ENCODE data around the gene KPNB1. TPM values are rescaled to one million over a fixed set of nuclear protein-coding genes. Genes with fewer than 3 reads are reported as not detected.
"Not testable (repeated sequence)": the region's sequence is repeated elsewhere in the genome, so short reads cannot be mapped to it uniquely, and the experiment has no call there.

KPNB1 gene
- total RNA-seq, 1 donor from 2014 or later, result 692 TPM

DNA sequence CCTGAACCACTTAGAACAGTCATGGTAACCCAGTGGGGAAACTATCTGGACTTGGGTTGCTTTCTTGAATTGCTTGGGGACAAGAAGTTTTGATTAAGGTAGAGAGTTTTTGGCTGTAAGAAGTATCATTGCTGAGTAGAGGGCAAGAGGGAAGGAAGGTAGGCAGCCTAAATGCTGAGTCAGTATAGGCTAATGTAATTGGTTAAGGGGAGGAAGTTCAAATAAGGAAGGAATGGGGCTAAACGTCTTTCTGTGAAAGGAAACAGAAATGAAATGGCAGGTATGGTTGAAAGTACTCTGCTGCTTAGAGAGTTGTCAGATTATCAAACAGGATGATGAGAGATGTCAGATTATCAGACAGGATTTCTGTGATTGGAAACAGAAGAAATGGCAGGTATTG lies 20.3 kb downstream of the KPNB1 start:
- peak overlapping the region; percentile 42 for H3K27ac Mint-ChIP-seq

DNA sequence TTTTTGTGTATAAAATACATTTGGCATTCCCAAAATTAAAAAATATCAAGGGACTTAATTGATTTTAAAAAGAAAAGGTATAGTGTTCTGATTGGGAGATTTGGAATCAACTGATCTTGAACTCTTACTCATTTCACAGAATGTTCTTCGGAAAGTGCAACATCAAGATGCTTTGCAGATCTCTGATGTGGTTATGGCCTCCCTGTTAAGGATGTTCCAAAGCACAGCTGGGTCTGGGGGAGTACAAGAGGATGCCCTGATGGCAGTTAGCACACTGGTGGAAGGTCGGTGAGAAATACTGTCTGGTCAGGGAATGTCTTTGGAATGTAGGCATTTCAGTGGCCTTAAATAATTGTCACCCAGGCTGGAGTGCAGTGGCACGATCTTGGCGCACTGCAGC lies 24.8 kb downstream of the KPNB1 start:
- H3K27ac Mint-ChIP-seq, result no peak overlapping the region
- intact Hi-C loops (cut with micrococcal nuclease), result no loop called here
- H3K9me3 Mint-ChIP-seq, result no peaks in the 10 kb centered on the region
- DNase-seq (ENCODE audit: low spot score), result no peak
- peaks cover 89% of the 10 kb centered on the region for H3K36me3 Mint-ChIP-seq (ENCODE audit: low read depth)
- no peaks in the 10 kb centered on the region for H3K27me3 Mint-ChIP-seq (ENCODE audit: low read depth)
- peaks cover 26% of the 10 kb centered on the region for H3K4me1 Mint-ChIP-seq (ENCODE audit: low read depth)
- H3K4me3 Mint-ChIP-seq (ENCODE audit: low read depth), result no peak overlapping the region

More for the DNA sequence above, 20.3 kb downstream of the KPNB1 start:
- no peak overlapping the region for H3K4me3 Mint-ChIP-seq (ENCODE audit: low read depth)
- peaks cover 88% of the 10 kb centered on the region for H3K36me3 Mint-ChIP-seq (ENCODE audit: low read depth)
- no peaks in the 10 kb centered on the region for H3K9me3 Mint-ChIP-seq
- intact Hi-C loops (cut with micrococcal nuclease), result no loop called here
- DNase-seq (ENCODE audit: low spot score), result no peak
- peaks cover 33% of the 10 kb centered on the region for H3K4me1 Mint-ChIP-seq (ENCODE audit: low read depth)
- H3K27me3 Mint-ChIP-seq (ENCODE audit: low read depth), result no peaks in the 10 kb centered on the region

DNA sequence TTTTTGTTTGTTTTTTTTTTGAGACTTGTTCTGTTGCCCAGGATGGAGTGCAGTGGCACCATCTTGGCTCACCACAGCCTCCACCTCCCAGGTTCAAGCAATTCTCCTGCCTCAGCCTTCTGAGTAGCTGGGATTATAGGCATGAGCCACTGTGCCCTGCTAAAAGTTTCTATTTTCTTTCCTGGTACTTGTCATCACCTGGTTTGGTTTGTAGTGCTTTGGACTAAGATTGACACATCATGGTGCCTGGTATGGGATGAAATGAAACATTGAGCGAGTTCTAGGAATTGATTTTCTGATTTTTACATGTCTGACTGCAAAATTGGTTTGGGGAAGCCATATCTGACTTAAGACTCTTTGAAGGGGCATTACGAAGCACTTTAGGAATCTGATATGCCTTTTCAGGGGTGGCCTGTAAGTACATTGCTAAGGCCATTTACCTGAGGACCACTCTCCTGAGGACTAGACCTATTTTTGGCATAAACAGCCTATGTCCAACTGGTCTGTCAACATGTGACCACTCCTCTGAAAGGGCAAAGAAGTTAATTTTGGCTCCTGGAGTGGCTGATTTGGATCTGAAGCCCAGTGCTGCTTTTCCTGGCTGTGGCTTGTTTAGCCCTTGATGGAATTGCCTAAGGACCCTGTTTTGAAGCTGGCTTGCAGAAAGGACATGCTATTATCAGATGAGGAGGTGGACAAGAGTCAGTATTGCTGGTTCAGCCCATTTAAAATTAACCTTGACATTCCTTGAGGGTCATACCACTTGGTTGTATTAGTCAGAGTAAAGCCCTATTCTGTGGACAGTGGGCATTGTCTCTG lies 25.9 kb downstream of the KPNB1 start:
- Mint-ChIP-seq H3K27ac (peak overlapping the region; percentile 26), H3K36me3 (ENCODE audit: low read depth) (peaks cover 87% of the 10 kb centered on the region), H3K9me3 (no peaks in the 10 kb centered on the region), H3K4me3 (ENCODE audit: low read depth) (no peak overlapping the region), H3K27me3 (ENCODE audit: low read depth) (no peaks in the 10 kb centered on the region), H3K4me1 (ENCODE audit: low read depth) (peaks cover 18% of the 10 kb centered on the region)
- intact Hi-C loops (cut with micrococcal nuclease), result no loop called here
- DNase-seq (ENCODE audit: low spot score), result no peak

DNA sequence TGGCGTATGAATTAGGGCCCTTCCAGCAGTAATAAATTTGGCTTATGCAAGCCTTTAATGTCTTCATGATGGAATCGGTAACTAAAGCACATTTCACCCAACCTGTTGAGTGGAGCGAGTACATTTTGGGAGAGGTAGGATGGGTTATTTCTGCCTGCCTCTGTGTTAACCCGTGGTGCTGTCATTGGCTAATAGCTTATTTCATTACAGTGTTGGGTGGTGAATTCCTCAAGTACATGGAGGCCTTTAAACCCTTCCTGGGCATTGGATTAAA lies 26.4 kb downstream of the KPNB1 start:
- no peak for DNase-seq (ENCODE audit: low spot score)
- Mint-ChIP-seq H3K4me3 (ENCODE audit: low read depth) (no peak overlapping the region), H3K27me3 (ENCODE audit: low read depth) (no peaks in the 10 kb centered on the region), H3K9me3 (no peaks in the 10 kb centered on the region), H3K36me3 (ENCODE audit: low read depth) (peaks cover 86% of the 10 kb centered on the region), H3K4me1 (ENCODE audit: low read depth) (peaks cover 18% of the 10 kb centered on the region), H3K27ac (no peak overlapping the region)
- intact Hi-C loops (cut with micrococcal nuclease), result no loop called here

DNA sequence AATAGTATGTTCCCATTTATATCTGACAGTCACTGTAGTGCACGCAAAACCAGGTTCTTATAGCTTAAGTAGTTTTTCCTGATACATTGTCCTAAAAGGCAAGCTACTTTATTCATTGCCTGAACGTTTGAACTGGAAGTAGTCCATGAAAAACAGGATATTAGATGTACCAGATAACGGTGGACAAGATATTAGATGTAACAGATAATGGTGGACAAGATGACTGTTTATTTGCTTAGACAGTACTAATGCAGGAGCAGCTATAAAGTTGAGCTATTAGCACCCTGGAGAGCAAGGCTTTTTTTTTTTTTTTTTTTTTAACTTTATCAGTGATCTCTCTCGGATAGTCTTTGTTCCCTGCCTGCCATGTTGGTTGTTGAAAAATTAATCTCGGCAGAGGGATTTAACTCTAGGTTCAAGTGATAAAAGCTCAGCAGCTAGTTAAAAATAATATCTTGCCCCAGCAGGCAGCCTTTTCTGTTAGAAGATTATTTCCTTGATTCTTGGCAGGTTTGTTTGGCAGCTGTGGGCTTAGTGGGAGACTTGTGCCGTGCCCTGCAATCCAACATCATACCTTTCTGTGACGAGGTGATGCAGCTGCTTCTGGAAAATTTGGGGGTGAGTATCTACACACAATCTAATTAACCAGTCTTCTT lies 26.9 kb downstream of the KPNB1 start:
- intact Hi-C loops (cut with micrococcal nuclease), result no loop called here
- no peaks in the 10 kb centered on the region for H3K9me3 Mint-ChIP-seq
- H3K36me3 Mint-ChIP-seq (ENCODE audit: low read depth), result peaks cover 85% of the 10 kb centered on the region
- no peak for DNase-seq (ENCODE audit: low spot score)
- H3K27me3 Mint-ChIP-seq (ENCODE audit: low read depth), result no peaks in the 10 kb centered on the region
- H3K4me3 Mint-ChIP-seq (ENCODE audit: low read depth), result no peak overlapping the region
- H3K27ac Mint-ChIP-seq, result no peak overlapping the region
- peaks cover 18% of the 10 kb centered on the region for H3K4me1 Mint-ChIP-seq (ENCODE audit: low read depth)

DNA sequence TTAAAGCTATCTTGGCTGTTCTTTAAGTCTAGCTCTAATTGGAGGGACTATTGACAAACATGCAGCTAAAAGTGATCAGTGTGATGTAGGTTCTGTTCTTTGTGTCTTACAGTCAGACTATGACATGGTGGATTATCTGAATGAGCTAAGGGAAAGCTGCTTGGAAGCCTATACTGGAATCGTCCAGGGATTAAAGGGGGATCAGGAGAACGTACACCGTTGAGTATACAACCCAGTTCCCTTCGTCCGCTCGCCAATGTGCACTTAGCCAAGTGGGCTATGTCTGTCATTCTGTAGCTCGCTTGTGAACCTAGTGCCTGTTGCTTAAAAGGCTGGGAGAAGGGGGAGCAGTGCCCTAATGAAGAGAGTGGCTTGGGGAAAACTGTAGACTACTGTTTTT lies 28.5 kb downstream of the KPNB1 start:
- H3K36me3 Mint-ChIP-seq (ENCODE audit: low read depth), result peaks cover 89% of the 10 kb centered on the region
- no peak overlapping the region for H3K27ac Mint-ChIP-seq
- intact Hi-C loops (cut with micrococcal nuclease), result no loop called here
- H3K9me3 Mint-ChIP-seq, result no peaks in the 10 kb centered on the region
- no peaks in the 10 kb centered on the region for H3K27me3 Mint-ChIP-seq (ENCODE audit: low read depth)
- H3K4me1 Mint-ChIP-seq (ENCODE audit: low read depth), result peaks cover 17% of the 10 kb centered on the region
- no peak overlapping the region for H3K4me3 Mint-ChIP-seq (ENCODE audit: low read depth)
- no peak for DNase-seq (ENCODE audit: low spot score)

DNA sequence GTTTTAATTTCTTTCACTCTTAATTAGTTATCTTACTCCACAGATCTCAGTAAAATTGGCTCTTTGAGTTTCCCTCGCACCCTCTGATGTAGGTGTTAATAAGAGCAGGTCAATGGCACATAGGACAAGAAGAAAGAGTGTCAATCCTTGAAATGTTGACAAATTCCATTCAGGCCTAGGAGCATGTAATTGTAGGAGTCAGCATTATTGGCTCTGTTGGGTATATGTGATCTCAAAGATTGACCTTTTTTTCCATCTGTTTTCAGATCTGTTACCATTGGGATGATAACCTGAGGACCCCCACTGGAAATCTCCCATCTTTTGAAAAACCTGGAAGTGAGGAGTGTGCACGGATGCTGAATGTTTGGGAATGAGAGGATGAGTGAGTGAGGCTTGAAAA lies 32.4 kb downstream of the KPNB1 start:
- Mint-ChIP-seq H3K36me3 (ENCODE audit: low read depth) (peaks cover 86% of the 10 kb centered on the region), H3K27ac (no peak overlapping the region), H3K4me1 (ENCODE audit: low read depth) (peaks cover 2% of the 10 kb centered on the region), H3K27me3 (ENCODE audit: low read depth) (no peaks in the 10 kb centered on the region), H3K9me3 (no peaks in the 10 kb centered on the region), H3K4me3 (ENCODE audit: low read depth) (no peak overlapping the region)
- intact Hi-C loops (cut with micrococcal nuclease), result no loop called here
- DNase-seq (ENCODE audit: low spot score), result no peak

DNA sequence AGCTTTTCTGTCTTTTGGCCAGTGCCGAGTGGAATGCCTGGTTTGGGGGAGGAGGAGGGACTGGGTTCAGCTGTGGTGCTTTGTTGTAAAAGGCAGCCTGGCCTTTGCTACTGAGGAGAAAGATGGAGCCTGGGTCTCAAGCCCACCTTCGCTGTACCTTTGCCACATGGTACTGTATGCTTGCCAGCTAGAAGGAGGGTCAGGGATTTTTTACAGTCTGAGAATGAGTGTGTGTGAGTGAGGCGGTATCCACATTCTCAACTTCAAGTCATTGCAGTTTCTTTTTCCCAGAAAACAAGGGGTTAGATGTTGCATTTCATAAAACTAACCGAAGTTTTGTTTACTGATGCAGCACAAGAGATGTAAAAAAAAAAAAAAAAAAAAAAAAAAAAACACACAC lies 33.0 kb downstream of the KPNB1 start:
- H3K27ac Mint-ChIP-seq; H3K4me3 Mint-ChIP-seq (ENCODE audit: low read depth); H3K27me3 Mint-ChIP-seq (ENCODE audit: low read depth); DNase-seq (ENCODE audit: low spot score); H3K9me3 Mint-ChIP-seq; intact Hi-C loops (cut with micrococcal nuclease); H3K4me1 Mint-ChIP-seq (ENCODE audit: low read depth): not testable (repeated sequence)
- peaks cover 84% of the 10 kb centered on the region for H3K36me3 Mint-ChIP-seq (ENCODE audit: low read depth)

DNA sequence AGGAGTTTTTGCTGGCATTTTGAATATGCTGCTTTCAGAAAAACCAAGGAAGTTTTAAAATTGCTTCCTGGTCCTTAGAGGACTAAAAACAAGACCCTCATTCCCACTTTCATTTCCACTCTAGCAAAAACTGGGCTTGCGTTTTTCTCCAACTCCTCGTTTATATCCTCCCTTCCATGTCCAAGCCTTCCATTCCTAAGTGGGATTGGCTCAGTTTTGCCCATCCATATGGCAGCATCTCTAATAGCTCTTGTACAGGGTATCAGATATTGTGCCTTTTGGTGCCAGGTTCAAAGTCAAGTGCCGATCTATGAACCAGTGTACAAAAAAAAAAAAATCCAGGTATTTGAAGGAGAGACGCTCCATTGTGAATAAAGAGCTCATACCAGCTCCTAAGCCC lies 34.3 kb downstream of the KPNB1 start:
- intact Hi-C loops (cut with micrococcal nuclease), result no loop called here
- Mint-ChIP-seq H3K27me3 (ENCODE audit: low read depth) (no peaks in the 10 kb centered on the region), H3K27ac (no peak overlapping the region), H3K4me3 (ENCODE audit: low read depth) (no peak overlapping the region), H3K36me3 (ENCODE audit: low read depth) (peaks cover 74% of the 10 kb centered on the region), H3K9me3 (no peaks in the 10 kb centered on the region), H3K4me1 (ENCODE audit: low read depth) (peaks cover 3% of the 10 kb centered on the region)
- DNase-seq (ENCODE audit: low spot score), result no peak

DNA sequence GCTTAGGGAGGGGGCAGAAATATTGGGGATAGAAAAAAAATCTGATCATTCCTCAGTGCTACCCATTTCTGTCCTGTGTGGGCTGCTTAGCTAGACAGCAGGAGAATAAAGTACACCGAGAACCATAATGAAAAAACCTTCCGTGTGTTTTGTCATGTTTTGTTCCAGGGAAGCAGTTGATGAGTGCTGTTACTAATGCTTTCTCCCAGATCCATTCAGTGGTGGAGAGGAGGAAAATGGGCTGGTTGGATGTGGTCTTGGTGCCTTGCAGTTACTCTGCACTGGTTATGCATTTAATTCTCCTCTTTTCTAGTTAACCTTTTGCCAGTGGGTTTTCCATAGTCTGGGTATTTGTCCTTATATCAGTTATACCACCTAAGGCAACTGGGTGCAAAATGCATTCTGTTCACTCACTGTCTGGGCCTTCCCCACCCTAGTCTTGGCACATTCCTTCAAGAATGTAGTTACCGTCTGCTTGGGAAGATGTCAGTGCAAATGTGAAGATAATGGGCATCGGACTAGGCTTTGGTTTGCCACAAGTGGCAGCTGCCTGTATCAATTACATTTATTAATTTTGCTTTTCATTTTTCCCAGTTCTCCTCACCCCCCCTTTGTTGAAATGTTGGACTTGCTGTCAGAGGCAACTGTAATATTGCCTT lies 34.9 kb downstream of the KPNB1 start:
- DNase-seq (ENCODE audit: low spot score), result no peak
- H3K4me3 Mint-ChIP-seq (ENCODE audit: low read depth), result no peak overlapping the region
- no peaks in the 10 kb centered on the region for H3K27me3 Mint-ChIP-seq (ENCODE audit: low read depth)
- H3K27ac Mint-ChIP-seq, result no peak overlapping the region
- peaks cover 70% of the 10 kb centered on the region for H3K36me3 Mint-ChIP-seq (ENCODE audit: low read depth)
- intact Hi-C loops (cut with micrococcal nuclease), result no loop called here
- peaks cover 3% of the 10 kb centered on the region for H3K4me1 Mint-ChIP-seq (ENCODE audit: low read depth)
- no peaks in the 10 kb centered on the region for H3K9me3 Mint-ChIP-seq

DNA sequence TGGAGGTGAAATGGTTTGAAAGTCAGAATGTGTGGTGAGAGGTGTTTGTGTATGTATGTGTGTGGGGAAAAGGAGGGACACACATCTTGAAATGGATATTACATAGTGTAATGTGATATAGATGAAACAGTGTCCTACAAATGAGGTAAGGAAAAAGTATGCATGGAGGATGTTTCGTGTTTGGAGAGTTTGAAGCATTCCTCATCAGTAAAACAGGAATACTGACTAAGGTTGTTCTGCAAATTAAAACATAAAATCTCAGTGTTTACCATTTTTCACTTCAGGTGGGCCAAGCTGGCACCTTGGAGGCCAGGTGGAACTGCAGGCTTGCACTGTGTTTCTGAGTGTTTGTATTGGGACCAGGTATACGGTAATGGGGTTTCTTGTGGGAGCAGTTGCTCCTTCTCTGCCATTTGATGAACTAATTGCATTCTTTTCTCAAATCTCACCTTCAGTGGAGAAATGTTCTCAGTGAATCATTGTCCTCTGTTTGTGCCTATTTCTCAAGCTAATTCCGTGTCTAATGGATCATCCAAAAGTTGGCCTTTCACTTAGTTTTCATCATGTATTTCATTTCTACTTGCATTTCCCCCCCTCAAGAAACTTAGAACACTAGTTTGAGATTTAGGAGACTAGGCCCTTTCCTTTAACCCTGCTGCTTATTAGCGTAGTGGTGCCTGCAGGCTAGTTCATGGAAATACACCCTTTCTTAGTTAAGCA lies 36.0 kb downstream of the KPNB1 start:
- peaks cover 10% of the 10 kb centered on the region for H3K4me1 Mint-ChIP-seq (ENCODE audit: low read depth)
- no peaks in the 10 kb centered on the region for H3K27me3 Mint-ChIP-seq (ENCODE audit: low read depth)
- DNase-seq (ENCODE audit: low spot score), result no peak
- peaks cover 60% of the 10 kb centered on the region for H3K36me3 Mint-ChIP-seq (ENCODE audit: low read depth)
- H3K4me3 Mint-ChIP-seq (ENCODE audit: low read depth), result no peak overlapping the region
- H3K9me3 Mint-ChIP-seq, result no peaks in the 10 kb centered on the region
- intact Hi-C loops (cut with micrococcal nuclease), result no loop called here
- H3K27ac Mint-ChIP-seq, result peak overlapping the region; percentile 52

DNA sequence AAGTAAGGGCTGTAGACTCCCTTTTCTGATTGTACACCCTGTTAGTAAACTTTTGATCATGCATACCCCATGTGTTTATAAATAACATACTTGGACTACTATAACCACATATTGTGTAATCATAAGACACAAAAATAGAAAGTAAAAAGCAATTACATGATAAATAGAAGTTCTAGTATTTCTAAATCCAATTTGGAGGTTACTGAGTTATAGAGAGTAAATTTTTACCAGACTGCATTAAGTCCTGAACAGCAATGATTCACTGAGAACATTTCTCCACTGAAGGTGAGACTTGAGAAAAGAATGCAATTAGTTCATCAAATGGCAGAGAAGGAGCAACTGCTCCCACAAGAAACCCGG lies 36.5 kb downstream of the KPNB1 start:
- Mint-ChIP-seq H3K36me3 (ENCODE audit: low read depth) (peaks cover 57% of the 10 kb centered on the region), H3K9me3 (no peaks in the 10 kb centered on the region), H3K27ac (no peak overlapping the region), H3K27me3 (ENCODE audit: low read depth) (no peaks in the 10 kb centered on the region), H3K4me1 (ENCODE audit: low read depth) (peaks cover 10% of the 10 kb centered on the region), H3K4me3 (ENCODE audit: low read depth) (no peak overlapping the region)
- DNase-seq (ENCODE audit: low spot score), result no peak
- intact Hi-C loops (cut with micrococcal nuclease), result no loop called here

Data from activated T-helper 2 cell treated with anti-CD3 and anti-CD28 coated beads, Interferon-gamma antibody, Interleukin-2, Interleukin-4, amounts not matched to agents 10 μg/mL and 5 μg/mL and 100 μg/mL, durations not matched to agents 14 hours and 24 hours and 36 hours (primary cell).